ENCODE data around the gene CREBL2.
A peak's percentile ranks its signal among the peaks of the same experiment; 100 is the strongest.
"Not testable (repeated sequence)": the region's sequence is repeated elsewhere in the genome, so short reads cannot be mapped to it uniquely, and the experiment has no call there.

The CREBL2 gene, protein sequence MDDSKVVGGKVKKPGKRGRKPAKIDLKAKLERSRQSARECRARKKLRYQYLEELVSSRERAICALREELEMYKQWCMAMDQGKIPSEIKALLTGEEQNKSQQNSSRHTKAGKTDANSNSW

DNA sequence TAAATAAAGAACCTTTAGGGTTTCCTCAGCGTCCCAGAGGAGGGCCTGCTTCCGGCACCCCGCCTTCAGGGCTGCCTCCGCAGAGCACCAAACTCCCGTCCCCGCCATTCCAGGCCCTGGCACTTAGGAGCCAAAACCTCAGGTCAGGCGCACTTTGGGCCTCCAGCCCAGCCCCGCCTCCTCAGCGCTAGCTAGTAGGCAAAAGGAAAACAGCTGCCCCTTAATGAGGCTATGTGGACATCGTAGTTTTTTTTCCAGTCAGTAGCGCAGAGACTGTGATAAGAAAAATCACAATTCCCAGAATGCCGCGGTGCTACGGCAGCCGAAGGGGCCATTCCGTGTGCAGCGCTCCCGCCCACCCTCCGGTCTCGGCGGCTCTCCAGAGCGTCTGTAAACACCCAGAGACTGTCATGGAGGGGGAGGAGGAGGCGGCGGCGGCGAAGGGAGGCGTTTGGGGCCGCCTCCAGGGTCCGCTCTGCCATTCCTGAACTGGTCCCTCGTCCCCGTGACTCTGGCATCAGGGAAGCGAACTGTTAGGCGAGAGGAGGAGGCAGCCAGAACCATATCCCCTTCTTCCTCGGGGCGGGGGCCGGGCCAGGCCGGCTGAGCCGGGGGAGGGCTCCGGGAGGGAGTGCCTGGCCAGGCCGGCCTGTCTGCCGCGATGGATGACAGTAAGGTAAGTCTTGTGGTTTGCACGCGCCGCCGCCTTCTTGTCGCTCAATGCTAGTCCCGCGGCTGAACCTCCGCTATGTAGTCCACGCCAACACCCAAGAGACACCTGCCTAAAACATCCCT, at the start of gene CREBL2:
Gene CREBL2, plus strand, starts transcription at position 365 of the 795 bp plus-strand sequence. Its CDS starts 297 bp downstream, at position 662.
- peak; percentile 96 for DNase-seq

DNA sequence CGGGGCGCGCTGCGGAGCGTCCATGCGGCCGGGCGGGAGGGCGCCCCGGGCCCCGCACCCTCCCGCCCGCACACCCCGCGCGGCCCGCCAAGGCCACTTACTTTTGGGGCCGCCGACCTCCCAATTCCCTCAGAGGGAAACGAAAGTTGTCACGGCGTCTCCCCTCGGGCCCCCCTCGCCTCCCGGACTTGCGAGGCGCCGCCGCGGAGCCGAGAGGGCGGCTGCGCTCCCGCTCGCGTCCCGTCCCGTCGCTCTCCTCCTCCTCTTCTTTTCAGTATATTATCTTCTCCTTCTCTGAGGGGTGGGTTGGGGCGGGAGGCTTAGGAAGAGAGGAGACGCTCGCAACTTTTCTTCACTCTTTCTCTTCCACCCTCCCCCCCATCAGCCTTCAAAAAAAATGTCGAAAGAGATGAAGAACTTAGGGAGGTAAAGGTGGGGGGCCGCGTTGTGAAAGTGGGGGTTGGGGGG, 49.6 kb upstream of the CREBL2 start:
- no peak for DNase-seq

DNA sequence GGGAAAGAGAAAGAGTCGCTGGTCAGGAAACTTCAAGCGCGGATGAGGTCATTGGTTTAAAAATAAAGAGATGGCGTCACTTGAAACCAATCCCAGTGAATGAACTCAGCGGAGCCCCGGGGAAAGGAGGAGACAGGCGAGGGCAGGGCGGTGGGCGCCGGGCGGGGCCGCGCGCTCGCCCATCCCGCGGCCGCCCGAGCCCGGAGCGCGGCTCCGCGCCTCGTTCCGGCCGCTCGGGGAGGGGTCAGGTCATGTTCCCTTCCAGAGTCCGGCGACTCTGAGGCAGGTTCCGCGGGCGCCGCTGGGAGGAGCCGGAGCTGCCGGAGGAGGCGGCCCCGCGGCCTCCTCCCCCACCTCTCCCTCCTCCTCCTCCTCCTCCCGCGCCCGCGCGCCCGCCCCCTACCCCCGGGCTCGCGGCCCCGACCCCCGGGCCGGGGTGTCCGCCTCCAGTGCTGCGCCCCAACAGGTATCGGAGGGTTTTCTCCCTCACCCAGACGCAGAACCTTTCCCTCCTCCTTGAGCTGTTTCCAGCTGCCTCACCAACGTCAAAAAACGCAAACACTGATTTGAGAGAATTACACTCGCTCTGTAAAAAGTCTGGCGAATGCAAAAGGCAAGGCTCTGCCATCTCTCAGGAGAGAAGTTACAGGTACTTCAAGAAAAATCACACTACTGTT, 49.0 kb upstream of the CREBL2 start, which contains the start of gene DUSP16:
Gene DUSP16, minus strand, starts transcription at position 279 of the 677 bp plus-strand sequence. CDS start 41,765 bp downstream, outside the sequence.
- DNase-seq = peak; percentile 97

DNA sequence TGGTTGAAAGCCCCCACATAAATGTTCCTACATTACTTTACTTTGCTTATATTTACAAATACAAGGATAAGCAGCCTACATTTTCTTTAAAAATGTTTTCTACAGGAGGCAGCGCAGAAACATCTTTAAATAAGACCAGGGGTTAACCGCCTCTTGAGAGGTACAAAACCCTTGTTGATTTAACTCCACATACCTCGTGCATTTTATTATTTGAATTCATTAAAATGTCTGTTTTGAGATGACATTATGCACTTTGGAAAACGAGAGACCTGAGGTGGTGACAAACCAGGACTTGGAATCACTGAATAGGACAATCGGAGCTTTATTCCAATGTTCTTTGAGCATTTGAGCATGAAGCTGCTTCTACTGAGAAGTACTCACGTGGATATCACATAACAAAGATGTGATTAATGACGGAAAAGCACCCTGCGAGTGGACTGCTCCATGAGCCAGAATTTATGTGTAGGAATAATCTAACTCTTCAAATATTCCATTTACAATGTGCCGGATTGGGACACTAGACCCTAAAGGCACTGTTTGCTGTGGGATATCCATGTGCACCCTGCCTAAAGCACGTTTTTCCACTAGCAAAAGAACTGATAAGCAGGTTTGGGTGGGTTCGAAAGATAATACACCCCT, 48.3 kb upstream of the CREBL2 start:
- DNase-seq = peak; percentile 21

DNA sequence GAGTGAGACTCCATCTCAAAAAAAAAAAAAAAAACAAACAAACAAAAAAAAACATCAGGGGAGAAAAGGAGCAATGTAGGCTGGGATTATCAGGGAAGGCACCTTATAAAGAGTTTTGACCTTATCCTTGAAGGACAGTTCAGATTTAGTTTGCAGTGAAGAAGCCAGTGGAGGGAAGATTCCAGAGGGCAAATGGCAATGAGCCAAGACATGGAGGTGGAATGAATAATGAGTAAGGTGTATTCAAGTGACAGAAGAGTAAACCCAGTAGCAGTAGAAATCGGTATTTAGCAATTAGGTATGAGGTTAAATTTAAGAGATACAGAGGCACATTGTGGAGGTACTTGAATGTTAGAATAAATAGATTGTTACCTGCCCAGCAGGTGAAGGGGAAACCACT, 46.8 kb upstream of the CREBL2 start:
- DNase-seq = no peak

DNA sequence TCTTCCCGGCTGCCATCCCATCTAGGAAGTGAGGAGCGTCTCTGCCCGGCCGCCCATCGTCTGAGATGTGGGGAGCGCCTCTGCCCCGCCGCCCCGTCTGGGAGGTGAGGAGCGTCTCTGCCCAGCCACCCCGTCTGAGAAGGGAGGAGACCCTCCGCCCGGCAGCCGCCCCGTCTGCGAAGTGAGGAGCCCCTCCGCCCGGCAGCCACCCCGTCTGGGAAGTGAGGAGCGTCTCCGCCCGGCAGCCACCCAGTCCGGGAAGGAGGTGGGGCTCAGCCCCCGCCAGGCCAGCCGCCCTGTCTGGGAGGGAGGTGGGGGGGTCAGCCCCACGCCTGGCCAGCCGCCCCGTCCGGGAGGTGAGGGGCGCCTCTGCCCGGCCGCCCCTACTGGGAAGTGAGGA, 45.7 kb upstream of the CREBL2 start:
- DNase-seq = not testable (repeated sequence)

DNA sequence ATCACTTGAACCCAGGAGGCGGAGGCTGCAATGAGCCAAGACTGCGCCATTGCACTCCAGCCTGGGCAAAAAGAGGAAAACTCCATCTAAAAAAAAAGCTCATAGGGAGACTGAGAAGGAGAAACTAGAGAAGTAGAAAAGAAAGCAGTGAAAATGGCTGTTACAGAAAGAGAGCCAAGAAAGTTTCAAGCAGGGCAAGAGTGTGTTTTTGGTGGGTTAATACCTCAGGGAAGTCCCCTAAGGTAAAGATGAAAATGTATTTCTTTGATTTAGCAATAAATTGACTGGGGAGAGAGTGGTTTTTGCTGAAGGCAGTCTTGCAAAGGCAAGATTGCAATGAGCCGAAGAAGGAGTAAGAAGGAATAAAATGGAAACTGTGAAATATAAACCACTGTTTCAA, 39.0 kb upstream of the CREBL2 start:
- no peak for DNase-seq

DNA sequence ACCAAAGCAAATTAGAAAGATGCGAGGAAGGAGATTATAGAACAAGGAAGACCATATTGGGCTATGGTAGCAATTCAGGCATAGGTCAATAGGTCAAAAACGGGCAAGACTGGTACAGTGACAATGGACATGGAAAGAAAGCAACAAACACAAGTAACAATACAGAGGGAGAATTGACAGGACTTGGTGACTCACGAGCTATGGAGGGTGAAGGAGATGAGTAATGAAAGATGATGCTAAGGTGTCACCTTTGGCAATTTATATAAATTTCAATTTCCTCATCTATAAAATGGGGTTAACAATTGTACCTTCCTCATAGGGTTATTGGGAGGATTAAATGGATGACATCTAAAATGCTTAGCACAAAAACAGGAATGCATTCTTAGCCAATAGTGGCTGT, 33.9 kb upstream of the CREBL2 start:
- DNase-seq = no peak

DNA sequence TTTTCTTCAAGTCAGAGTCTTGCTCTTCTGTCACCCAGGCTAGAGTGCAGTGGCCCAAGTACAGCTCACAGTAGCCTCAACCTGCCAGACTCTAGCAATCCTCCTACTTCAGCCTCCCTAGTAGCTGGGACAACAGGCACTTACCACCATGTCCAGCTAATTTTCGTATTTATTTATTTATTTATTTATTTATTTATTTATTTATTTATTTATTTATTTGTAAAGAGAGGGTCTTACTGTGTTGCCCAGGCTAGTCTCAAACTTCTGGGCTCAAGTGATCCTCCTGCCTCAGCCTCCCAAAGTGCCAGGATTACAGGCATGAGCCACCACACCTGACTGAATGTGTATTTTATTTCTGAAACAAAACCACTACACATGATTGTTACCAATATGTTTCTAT, 31.0 kb upstream of the CREBL2 start:
- DNase-seq = not testable (repeated sequence)

DNA sequence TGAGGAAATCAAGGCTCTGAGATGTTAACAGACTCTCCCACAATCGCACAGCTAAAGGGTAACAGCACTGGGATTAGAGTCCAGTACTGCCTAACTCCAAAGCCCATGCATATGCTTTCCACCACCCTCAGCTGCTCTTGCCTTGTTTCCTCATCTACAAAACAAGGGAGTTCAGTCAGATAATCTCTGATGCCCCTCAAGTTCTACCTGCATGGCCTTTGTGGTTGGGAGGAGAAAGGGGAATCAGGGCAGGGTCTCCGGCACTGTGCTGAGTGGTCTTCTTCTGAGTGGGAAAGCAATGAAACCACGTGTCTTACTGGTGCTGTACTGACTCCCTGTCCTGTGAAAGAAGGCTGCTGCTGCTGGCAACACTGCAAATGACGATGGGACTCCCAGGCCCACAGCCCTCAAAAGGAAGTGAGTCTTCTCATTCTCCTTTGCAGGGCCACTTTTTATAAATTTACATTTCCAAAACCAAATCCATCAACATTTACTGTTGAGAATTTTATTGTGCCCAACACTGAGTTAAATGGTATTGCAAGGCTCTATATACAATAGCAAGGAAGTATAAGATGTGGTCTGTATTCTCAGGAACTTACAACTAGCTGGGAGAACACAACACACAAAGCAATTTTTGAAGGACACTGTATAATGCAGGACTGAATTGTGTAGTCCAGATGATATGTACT, 29.3 kb upstream of the CREBL2 start:
- no peak for DNase-seq

DNA sequence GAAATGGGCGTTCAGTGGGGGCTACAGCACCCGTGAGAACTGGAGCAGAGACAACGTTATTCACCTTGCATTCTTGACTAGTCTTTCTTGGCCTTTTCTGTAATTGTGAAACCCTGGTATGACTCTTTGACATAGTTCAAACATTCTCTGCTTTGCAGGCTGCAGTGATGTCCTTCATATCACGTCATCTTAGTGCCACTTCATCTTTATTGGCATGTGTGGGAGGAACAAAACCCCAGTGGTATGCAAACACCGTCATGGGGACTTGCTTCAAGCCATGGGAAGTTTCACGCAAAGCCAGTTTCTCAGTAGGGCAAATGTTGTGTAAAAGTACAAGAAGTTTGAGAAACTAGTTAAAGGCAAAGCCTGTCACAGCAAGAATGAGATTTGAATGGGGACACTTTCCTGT, 28.8 kb upstream of the CREBL2 start:
- no peak for DNase-seq

DNA sequence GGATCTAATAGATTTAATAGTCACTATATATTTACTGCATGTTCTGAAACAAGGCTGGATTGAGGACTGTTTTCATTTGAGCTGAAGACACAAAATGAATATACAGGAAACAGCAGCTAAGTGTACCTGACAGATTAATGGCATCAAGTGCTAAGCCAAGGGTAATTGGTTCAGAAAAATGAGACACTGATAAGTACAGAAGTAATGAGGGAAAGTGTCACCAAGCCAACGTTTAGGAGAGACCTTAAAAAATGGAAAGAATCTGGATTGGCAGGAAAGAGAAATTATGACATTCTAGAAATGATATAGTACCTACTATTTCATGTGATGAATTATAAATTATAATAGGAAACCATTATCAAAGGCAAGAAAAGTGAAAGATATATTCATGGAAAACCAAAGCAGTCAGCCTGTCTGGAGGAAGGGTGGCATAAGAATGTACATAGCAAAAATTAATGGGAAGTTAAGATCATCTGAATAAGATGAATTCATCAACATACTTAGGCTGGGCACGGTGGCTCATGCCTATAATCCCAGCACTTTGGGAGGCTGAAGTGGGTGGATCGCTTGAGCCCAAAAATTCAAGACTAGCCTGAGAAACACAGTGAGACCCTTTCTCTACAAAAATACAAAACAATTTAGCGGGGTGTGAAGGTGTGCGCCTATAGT, 28.0 kb upstream of the CREBL2 start:
- no peak for DNase-seq

DNA sequence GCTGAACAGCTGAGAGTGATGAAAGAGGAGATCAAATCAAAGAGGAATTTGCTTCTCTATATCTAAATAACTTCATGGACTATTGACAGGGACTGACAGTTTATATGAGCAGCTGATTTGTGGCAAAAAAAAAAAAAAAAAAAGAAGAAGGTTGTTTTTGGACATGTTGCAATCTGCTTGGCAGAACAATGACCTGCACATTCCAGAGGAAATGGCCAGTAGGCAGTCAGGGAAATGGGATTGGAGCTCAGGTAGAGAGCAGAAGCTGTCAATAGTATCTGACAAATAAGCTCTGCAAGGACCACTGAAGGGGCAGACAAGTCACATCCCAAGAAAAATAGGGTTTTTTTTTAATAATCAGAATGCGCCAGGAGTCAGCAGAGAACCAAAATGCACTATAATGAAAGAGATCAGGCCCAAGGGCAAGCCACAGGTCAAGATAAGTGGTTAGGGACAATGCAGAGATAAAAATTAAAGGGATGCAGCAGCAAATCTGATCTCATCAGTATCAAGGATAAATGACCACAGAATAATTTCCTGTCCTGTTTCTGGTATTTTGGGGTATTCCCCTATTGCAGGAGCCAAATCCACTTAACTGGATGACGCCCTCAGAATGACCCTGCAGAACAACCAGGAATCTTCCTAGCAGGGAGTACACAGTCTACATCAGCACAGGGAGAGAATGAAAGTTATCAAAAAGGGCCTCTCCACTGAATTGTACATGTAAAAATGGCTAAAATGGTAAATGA, 26.4 kb upstream of the CREBL2 start:
- no peak for DNase-seq

DNA sequence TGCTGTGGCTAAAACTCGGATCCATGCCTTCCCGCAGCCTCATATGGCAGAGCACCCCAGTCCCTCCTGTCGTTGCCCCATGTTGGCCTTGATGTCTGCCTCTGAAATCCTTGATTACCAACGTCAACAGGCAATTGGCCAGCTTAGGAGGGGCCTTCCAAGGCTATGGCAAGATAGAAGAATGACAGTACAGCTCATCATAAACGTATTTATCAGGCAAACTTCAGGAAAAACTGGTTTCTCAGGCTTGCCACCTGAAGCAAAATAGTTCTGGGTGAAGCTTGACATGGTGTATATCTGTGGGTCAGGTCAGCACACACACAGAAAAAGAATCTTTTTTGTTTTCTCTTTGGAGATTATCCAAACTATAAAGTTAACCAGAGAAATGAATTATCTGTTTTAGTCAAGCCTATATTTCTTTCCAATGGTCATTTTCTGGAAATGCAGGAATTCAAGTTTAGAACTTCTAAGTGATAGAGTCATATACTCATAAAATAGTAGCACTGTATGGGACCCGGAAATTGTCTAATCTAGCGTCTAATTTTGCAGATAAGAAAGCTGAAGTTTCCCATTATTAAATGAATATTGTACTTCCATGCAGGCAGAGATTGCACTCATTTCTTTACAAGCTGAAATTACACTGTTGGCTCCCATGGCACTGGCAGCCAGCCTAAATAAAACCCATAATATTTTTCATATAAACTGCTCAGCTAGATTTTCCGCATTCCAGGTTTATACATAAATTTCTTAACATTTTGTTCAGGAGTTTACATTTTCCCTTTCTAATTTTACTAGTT, 24.6 kb upstream of the CREBL2 start:
- DNase-seq = no peak

DNA sequence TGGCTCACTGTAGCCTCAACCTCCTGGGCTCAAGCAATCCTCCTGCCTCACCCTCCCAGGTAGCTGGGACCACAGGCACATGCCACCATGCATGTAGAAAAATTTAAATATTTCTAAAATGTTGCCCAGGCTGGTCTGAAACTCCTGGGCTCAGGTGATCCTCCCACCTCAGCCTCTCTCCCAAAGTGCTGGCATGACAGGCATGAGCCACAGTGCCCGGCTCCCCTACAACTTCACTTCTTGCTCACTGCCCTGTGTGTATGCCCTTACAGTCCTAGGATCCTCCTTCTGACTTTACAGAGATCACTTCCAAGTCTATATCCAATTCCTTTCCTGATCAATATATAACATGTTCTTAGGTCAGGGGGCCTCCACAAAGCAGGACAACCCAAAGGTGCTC, 23.8 kb upstream of the CREBL2 start:
- DNase-seq = no peak

DNA sequence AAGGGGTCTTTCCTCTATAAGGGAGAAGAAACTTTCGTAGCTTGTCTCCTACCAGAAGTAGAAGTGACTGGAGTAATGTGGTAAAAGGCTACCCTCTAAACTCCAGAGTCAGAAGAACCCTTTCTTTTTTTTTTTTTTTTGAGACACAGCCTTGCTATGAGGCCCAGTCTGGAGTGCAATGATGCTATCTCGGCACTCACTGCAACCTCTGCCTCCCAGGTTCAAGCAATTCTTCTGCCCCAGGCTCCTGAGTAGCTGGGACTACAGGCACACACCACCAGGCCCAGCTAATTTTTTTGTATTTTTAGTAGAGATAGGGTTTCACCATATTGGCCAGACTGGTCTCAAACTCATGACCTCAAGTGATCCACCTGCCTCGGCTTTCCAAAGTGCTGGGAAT, 23.2 kb upstream of the CREBL2 start:
- DNase-seq = not testable (repeated sequence)

DNA sequence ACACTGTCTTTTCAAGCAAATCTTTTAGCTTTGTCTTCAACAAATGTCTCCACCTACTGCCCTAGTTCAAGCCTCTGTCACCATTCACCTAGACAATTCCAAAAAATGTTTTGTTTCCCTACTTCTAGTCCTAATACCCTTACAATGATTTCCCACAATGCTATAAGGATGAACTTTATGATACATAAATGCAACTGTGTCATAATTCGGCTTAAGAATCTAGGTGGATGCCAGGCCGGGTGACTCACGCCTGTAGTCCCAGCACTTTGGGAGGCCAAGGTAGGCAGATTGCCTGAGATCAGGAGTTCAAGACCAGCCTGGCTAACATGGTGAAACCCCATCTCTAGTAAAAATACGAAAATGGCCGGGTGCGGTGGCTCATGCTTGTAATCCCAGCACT, 20.7 kb upstream of the CREBL2 start:
- DNase-seq = no peak

DNA sequence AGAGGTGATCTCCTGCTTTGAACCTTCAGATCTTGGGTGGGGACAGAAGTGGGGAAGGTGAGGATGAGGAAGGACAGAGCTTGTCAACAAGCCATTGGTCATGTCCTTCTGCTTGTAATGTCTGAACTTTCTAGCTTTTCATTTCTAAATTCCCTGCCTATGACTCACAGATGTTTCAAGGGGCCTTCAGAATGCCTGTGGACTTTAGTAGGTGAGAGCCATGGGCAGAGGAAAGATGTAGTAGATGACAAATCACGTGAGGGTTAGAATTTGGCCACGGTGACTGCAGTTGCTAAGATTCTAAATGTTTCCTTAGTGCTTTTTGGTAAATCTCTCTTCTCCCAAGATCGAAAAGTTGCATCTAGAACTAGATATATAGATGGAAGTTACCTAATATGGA, 18.7 kb upstream of the CREBL2 start:
- no peak for DNase-seq

DNA sequence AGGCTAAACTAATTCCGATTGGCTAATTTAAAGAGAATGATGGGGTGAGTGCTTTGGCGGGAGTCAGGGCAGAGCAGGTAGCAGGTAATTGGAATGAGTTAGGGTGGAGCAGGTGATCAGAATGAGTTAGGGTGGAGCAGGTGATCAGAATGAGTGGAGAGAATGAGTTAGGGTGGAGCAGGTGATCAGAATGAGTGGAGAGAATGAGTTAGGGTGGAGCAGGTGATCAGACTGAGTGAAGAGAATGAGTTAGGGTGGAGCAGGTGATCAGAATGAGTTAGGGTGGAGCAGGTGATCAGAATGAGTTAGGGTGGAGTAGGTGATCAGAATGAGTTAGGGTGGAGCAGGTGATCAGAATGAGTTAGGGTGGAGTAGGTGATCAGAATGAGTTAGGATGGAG, 15.7 kb upstream of the CREBL2 start:
- DNase-seq = not testable (repeated sequence)

DNA sequence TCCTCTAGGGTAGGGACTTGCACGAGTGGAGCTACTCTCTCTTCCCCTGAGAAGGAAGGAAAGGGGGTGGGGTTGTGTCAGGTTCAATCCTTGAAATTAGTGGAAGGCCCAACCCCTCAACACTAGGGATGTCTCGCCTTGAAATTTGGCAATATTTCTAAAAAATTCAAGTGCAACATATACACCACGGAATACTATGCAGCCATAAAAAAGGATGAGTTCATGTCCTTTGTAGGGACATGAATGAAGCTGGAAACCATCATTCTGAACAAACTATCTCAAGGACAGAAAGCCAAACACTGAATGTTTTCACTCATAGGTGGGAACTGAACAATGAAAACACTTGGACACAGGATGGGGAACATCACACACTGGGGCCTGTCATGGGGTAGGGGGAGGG, 15.1 kb upstream of the CREBL2 start:
- not testable (repeated sequence) for DNase-seq

DNA sequence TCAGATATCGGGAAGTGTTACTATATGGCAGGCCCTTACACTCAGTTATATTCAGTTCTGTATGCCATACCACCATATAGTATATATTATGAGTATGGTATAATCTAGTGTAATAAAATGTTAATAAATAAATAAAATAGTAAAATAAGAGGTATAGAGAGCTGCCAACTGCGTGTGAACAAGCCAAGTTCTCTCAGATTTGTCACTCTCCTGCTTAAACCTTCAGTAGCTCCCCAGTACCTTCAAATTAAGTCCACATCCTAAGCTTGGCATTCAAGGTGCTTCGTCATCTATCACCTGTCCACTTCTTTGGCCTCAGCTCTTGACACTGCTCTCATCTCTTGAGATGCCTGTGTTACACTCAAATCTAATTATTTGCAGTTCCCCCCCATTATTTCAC, 12.8 kb upstream of the CREBL2 start:
- no peak for DNase-seq
